Activated T-cell treated with anti-CD3 and anti-CD28 coated beads, Interleukin-2, amount 50 U/mL, for 1 hour (primary cell): ENCODE results near the gene RRP1.

Experiments
- DNase-seq: peaks from one replicate; pipeline ENCODE4 v3.0.0-alpha.2; 2020

Gene RRP1

DNA sequence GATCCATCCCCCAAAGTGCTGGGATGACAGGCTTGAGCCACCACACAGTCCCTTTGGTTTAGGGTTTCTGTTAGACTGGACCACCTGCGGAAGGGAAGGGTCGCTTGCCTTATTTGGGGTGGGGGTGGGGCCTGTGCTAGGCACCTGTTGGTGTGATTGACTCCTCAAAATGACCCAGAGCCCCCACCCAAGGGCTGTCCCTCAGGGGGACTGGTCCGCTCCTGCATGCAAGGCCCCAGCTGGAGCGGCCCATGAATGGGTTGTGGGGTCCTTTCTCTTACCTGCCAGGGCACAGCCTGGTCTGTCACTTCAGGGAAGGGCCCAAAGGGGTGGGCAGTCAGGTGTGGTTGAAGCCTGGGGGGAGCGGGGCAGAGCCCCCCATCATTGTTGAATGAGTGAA is 11.4 kb upstream of the RRP1 start:
- no peak for DNase-seq

- DNase-seq = no peak
Observed at GRCh38 chr21:43778469-43779335, 10.7 kb upstream of the RRP1 start.

- no peak for DNase-seq
Observed at GRCh38 chr21:43779660-43780059, 9.7 kb upstream of the RRP1 start.

DNA sequence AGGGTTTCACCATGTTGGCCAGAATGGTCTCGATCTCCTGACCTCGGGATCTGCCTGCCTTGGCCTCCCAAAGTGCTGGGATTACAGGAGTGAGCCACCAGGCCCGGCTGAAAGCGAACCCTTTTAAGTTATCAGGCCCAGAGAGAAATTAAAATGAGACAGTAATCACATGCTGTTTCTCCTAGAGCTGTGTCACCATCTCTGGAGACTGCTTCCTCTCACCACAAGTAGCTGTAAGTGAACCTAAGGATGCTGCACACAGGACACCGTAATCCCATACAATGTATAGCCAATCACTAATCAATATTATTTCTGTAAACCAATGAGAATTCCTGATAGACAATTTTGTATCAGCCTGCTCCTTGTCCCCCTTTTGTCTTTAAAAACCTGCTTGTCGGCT is 7.5 kb upstream of the RRP1 start:
- no peak for DNase-seq

- no peak for DNase-seq
Observed at GRCh38 chr21:43782431-43783097, 6.8 kb upstream of the RRP1 start.

- DNase-seq = no peak
Observed at GRCh38 chr21:43783098-43783700, 6.2 kb upstream of the RRP1 start.

DNA sequence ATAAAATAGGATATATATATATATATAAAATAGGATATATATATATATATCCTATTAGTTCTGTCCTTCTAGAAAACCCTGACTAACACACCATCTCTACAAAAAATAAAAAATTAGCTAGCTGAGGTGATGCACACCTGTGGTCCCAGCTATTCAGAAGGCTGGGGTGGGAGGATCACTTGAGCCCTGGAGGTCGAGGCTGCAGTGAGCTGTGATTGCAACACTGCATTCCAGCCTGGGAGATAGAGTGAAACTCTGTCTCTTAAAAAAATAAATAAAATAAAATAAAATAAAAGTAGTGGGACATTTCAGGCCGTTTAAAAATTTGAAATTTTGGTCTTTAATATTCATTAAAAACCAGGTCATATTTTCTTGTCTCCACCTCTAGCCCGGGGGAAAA is 4.2 kb upstream of the RRP1 start:
- DNase-seq = no peak

- no peak for DNase-seq
Observed at GRCh38 chr21:43786300-43786806, 3.0 kb upstream of the RRP1 start.

DNA sequence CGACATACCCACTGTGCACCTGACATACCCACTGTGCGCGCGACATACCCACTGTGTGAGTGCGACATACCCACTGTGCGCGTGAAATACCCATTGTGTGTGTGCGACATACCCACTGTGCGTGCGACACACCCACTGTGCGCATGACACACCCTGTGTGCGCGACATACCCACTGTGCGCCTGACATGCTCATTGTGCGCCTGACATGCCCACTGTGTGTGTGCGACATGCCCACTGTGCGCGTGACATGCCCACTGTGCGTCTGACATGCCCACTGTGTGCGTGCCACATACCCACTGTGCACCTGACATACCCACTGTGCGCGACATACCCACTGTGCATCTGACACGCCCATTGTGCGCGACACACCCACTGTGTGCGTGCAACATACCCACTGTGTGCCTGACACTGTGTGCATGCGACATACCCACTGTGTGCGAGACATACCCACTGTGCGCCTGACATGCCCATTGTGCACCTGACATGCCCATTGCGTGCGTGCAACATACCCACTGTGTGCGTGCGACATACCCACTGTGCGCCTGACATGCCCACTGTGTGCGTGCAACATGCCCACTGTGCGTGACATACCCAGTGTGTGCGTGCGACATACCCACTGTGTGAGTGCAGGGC is 2.5 kb upstream of the RRP1 start:
- DNase-seq = no peak

DNA sequence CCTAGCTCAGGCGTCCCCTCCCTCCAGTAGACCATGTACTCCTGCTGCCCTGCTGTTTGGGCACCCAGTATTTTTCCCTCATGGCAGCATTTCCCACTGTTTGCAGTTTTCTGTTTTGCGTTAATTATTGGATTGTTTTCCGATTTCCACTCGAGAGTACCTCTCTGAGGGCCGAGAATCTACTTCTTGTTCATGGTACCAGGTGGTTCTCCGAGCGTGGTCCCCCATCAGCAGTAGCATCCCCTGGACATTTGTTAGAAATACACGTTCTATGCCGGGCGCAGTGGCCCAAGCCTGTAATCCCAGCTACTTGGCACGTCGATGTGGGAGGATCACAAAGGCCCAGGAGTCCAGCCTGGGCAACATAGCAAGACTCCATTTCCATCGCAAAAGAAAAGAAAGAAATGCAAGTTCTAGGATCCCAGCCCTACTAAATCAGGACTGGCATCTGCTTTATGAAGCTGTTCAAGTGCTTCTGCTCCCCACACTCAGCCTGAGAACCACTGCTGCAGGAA is 690 bp downstream of the RRP1 start:
- DNase-seq = no peak

GRCh38 chr21:43792406-43792805 is 3.0 kb downstream of the RRP1 start:
- no peak for DNase-seq

- no peak for DNase-seq
Observed at GRCh38 chr21:43793243-43793642, 3.9 kb downstream of the RRP1 start.

DNA sequence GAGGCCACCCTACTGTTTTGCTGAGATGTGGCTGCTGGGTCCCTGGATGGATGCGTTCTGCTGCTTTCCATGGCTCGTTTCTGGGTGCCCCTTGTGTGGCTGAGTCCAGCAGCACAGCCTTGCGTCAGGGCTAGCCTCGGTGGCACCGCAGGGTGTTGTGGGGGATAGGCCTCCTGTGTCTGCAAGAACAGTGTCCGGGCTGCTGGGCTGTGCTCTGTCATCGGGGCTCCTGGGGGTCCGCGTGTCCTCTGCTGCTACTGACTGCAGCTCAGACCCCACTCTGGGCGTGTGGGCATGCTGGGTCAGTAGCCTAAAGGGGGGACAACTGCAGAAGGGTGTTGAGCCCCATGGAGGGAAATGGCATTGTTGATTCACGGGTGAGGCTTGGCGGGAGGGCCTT is 4.9 kb downstream of the RRP1 start:
- DNase-seq = no peak

DNA sequence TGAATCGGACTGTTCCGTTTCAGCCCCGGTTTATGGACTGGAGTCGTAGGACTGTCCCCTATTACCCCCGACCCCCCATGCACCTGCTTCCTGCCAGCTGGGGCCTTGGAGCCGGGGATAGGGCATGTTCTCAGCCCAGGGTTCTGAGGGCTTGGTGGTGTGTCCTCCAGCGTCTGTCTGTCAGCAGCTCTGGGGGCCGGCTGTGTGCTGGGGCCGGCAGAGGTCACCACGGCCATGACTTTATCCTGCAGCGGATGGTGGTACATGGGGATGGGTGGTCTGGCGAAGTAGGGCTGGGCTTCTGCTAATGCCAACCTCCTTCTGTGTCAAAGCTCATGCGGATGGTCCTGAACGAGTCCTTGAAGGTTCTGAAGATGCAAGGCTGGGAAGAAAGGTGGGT is 5.5 kb downstream of the RRP1 start:
- no peak for DNase-seq

DNA sequence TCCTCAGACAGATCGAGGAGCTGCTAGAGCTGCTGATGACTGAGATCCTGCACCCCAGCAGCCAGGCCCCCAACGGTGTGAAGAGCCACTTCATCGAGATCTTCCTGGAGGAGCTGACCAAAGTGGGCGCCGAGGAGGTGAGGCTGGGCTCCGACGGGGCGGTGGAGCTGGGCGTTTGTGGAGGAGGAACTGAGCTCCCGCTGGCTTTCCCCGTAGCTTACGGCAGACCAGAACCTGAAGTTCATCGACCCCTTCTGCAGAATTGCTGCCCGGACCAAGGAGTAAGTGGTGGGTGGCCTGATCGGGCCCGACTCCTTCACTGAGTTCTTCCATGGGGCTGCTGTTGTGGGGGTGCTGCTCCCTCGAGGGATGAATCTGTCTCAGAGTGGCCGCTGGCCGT is 8.0 kb downstream of the RRP1 start:
- no peak for DNase-seq

DNA sequence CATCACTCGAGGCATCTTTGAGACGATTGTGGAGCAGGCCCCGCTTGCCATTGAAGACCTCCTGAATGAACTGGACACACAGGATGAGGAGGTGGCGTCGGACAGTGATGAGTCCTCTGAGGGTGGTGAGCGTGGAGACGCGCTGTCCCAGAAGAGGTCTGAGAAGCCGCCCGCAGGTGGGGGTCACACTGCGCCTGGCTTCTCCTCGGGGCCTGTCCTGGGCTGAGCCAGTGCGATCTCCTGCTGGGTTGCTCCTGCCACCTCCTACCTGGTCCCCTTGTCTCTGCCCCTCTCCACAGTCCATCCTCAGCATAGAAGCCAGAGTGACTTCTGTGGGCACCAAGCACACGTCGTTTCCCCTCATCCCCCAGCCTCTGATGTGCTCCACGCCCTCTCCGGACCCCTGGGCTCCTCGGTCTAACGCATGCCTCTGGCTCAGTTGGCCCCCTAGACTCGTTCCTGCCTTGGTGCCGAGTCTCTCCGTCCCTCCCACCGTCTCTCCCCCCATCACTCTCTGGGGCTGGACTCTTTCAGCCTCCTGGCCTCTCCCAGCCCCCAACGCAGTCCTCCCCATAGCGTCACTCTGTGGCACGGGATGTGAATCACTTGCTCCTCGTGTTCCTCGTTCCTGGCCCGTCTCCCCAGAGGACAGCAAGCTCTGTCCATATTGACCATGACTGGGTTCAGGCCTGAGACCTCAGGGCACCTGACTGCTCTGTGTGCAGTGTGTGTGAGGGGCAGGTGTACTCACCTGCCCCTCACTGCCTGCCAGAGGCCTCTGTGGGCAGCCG is 8.7 kb downstream of the RRP1 start:
- no peak for DNase-seq

- no peak for DNase-seq
Observed at GRCh38 chr21:43799301-43799840, 10.0 kb downstream of the RRP1 start.

GRCh38 chr21:43800124-43800523 is 10.7 kb downstream of the RRP1 start:
- no peak for DNase-seq

DNA sequence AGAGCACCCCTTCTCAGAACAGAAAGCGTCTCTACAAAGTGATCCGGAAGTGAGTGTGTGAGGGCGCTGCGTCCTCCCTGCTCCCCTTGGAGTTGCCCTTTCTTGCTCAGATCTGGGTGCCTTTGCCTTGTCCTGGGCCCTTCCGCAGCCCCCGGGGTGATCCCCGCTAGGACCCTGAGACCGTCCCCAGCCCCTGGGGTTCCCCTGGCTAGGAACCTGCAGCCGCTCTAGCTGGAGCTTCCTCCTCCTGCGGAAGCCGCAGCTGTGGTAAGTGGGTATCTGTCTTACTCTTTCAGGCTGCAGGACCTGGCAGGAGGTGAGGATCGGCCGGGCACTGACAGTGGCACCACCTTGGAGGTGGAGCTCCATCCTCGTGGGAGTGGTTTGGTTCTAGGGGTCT is 11.2 kb downstream of the RRP1 start:
- no peak for DNase-seq

- no peak for DNase-seq
Observed at GRCh38 chr21:43801006-43801783, 11.8 kb downstream of the RRP1 start.

DNA sequence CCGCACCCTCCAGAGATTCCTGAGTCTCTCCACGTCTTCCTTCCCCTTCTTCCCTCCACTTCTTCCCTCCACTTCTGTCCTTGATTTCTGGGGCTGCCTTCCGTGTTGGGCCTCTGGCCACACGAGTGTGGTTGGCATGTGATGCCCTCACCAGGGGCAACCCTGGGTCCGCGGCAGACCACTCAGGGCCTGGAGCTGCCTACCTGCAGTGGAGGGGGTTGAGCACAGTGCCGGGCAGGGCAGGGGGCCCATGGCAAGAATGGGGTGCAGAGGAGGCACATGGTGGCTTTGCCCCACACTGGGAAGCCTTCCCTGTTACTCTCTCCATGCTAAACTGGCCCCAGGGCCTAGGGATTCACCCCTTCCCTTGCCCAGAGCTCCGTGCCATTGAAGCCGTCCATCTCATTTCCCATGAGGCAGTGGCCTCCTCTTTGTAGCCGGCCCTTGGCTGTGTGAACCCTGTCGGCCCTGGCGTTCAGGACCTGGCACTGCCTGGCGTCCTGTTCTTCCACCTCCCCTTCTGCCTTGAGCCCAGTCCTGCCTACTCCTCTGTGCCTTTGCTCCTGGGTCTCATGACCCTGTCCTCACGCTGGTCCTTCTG is 13.4 kb downstream of the RRP1 start:
- DNase-seq = no peak
